Neuronal stem cell (in vitro differentiated cells): ENCODE measurements around the gene MBOAT7.

Source experiments
- DNase-seq: peaks from one replicate; pipeline ENCODE4 v3.0.0-alpha.2; 2013; ENCODE audit warnings: low spot score
- H2AFZ ChIP-seq: one replicate; pipeline ENCODE4 v1.6.1; 2013; ENCODE audit warnings: mild to moderate bottlenecking, low read length, inconsistent platforms
- H2AK5ac ChIP-seq: 2 replicates; pipeline ENCODE4 v1.6.1; 2013; ENCODE audit warnings: low read depth, mild to moderate bottlenecking, inconsistent platforms, low read length, moderate library complexity, mixed read lengths
- H2BK120ac ChIP-seq: 2 replicates; pipeline ENCODE4 v1.6.1; 2013; ENCODE audit warnings: low read depth, mild to moderate bottlenecking, inconsistent platforms, low read length, moderate library complexity, mixed read lengths
- H2BK12ac ChIP-seq: one replicate; pipeline ENCODE4 v1.6.1; 2013; ENCODE audit warnings: low read length, inconsistent platforms
- H2BK15ac ChIP-seq: 2 replicates; pipeline ENCODE4 v1.6.1; 2013; ENCODE audit warnings: mild to moderate bottlenecking, low read length, inconsistent platforms, mixed read lengths
- H2BK5ac ChIP-seq: one replicate; pipeline ENCODE4 v1.6.1; 2013; ENCODE audit warnings: inconsistent platforms, mild to moderate bottlenecking, low read length, moderate library complexity
- H3K14ac ChIP-seq: one replicate; pipeline ENCODE4 v1.6.1; 2013; ENCODE audit warnings: low read length, inconsistent platforms
- H3K18ac ChIP-seq: 2 replicates; pipeline ENCODE4 v1.6.1; 2013; ENCODE audit warnings: low read length, inconsistent platforms
- H3K23ac ChIP-seq: 2 replicates; pipeline ENCODE4 v1.6.1; 2013; ENCODE audit warnings: low read depth, mild to moderate bottlenecking, mixed read lengths, low read length, inconsistent platforms; ENCODE audit not compliant: poor library complexity
- H3K27ac ChIP-seq: replicated peaks from 3 replicates; pipeline ENCODE4 v1.5.1; 2013; ENCODE audit warnings: low read length, inconsistent platforms
- H3K27me3 ChIP-seq, 3 experiments: 2 replicates each; pipeline ENCODE4 v1.6.1; 2013; ENCODE audit warnings: low read length in 3 of 3, mild to moderate bottlenecking in 2 of 3, inconsistent platforms in 1 of 3, low read depth in 1 of 3, mixed read lengths in 1 of 3, moderate library complexity in 1 of 3; ENCODE audit not compliant: control insufficient read depth in 3 of 3, insufficient read depth in 3 of 3
- H3K36me3 ChIP-seq, 2 donors: replicated peaks in 1 of 2; 2 replicates each; pipeline ENCODE4 v1.6.1; 2013; ENCODE audit warnings: low read length in 2 of 2; ENCODE audit not compliant: control insufficient read depth in 2 of 2, insufficient read depth in 2 of 2
- H3K4ac ChIP-seq: 2 replicates; pipeline ENCODE4 v1.6.1; 2013; ENCODE audit warnings: inconsistent platforms, mild to moderate bottlenecking, low read length, moderate library complexity
- H3K4me1 ChIP-seq, 2 donors: 1 replicate in 1 of 2; 2 replicates in 1 of 2; pipeline ENCODE4 v1.6.1; 2013; ENCODE audit warnings: low read length in 2 of 2, low read depth in 1 of 2; ENCODE audit not compliant: control insufficient read depth in 2 of 2, insufficient read depth in 1 of 2
- H3K4me2 ChIP-seq: one replicate; pipeline ENCODE4 v1.6.1; 2013; ENCODE audit warnings: mild to moderate bottlenecking, low read length, inconsistent platforms; ENCODE audit not compliant: insufficient read depth, poor library complexity, severe bottlenecking
- H3K4me3 ChIP-seq, 2 donors: 2 replicates each; pipeline ENCODE4 v1.5.1; 2013; ENCODE audit warnings: low read length in 2 of 2, mild to moderate bottlenecking in 2 of 2, inconsistent platforms in 1 of 2, moderate library complexity in 1 of 2
- H3K79me1 ChIP-seq: one replicate; pipeline ENCODE4 v1.6.1; 2013; ENCODE audit warnings: low read depth, mild to moderate bottlenecking, inconsistent platforms, low read length, moderate library complexity
- H3K9ac ChIP-seq: one replicate; pipeline ENCODE4 v1.6.1; 2013; ENCODE audit warnings: mild to moderate bottlenecking, low read depth, low read length, inconsistent platforms; ENCODE audit not compliant: poor library complexity
- H3K9me3 ChIP-seq, 2 donors: replicated peaks in 1 of 2; 2 replicates each; pipeline versions ENCODE3 to v1.6.1; 2013; ENCODE audit warnings: low read length in 2 of 2, mild to moderate bottlenecking in 2 of 2, inconsistent platforms in 1 of 2, low read depth in 1 of 2, mixed read lengths in 1 of 2, moderate library complexity in 1 of 2; ENCODE audit not compliant: control insufficient read depth in 2 of 2, insufficient read depth in 1 of 2
- H4K8ac ChIP-seq: one replicate; pipeline ENCODE4 v1.6.1; 2013; ENCODE audit warnings: low read depth, mild to moderate bottlenecking, inconsistent platforms, low read length, moderate library complexity
- H4K91ac ChIP-seq: one replicate; pipeline ENCODE4 v1.6.1; 2013; ENCODE audit warnings: low read length, low read depth, mild to moderate bottlenecking, inconsistent platforms; ENCODE audit not compliant: poor library complexity
- WGBS, 2 donors: extraction: QIAGEN DNeasy Blood & Tissue Kit; methylation state at CpG; one replicate each; pipeline ENCODE4 v1.1.7; 2013; ENCODE audit warnings: missing lambda C conversion rate in 2 of 2, mixed read lengths in 1 of 2; ENCODE audit not compliant: insufficient read length in 2 of 2, insufficient replicate concordance in 1 of 2; ENCODE audit errors: extremely low coverage in 2 of 2; 5-methylcytosine and 5-hydroxymethylcytosine counted together

Gene MBOAT7

GRCh38 chr19:54147676-54148075 lies 41.7 kb downstream of the MBOAT7 start:
- Histone ChIP-seq H2BK12ac (no peak overlapping the region), H2BK120ac (no peak overlapping the region), H2BK15ac (no peak overlapping the region), H3K36me3 (peaks cover 90 to 98% of the 10 kb centered on the region in 2 donors), H3K23ac (no peak overlapping the region), H2AK5ac (no peak overlapping the region), H4K8ac (no peak overlapping the region), H3K14ac (no peak overlapping the region), H2AFZ (no peak overlapping the region), H3K9ac (no peak overlapping the region), H3K9me3 (no peaks in the 10 kb centered on the region), H3K4me1 (no peaks in the 10 kb centered on the region), H3K79me1 (peaks cover 16% of the 10 kb centered on the region), H3K4me3 (no peak overlapping the region), H3K18ac (no peak overlapping the region), H3K27ac (no peak overlapping the region), H4K91ac (no peak overlapping the region), H3K4ac (no peak overlapping the region), H2BK5ac (peak overlapping the region; percentile 24), H3K4me2 (no peak overlapping the region), H3K27me3 (no peaks in the 10 kb centered on the region)
- DNase-seq: no peak
- no CpG with 5 or more reads among the region's 3 CpGs for WGBS, 2 donors

- no peaks in the 10 kb centered on the region for H3K9me3 ChIP-seq
- H3K4me1 ChIP-seq: peaks cover 0 to 2% of the 10 kb centered on the region in 2 donors
- WGBS, 2 donors: no CpG with 5 or more reads among the region's 28 CpGs
- no peak overlapping the region for H2BK5ac ChIP-seq
- no peak overlapping the region for H2BK15ac ChIP-seq
- no peaks in the 10 kb centered on the region for H3K27me3 ChIP-seq
- H3K23ac ChIP-seq: no peak overlapping the region
- no peak overlapping the region for H4K8ac ChIP-seq
- H4K91ac ChIP-seq: no peak overlapping the region
- DNase-seq: no peak
- H3K4ac ChIP-seq: no peak overlapping the region
- peaks cover 87 to 100% of the 10 kb centered on the region in 2 donors for H3K36me3 ChIP-seq
- no peak overlapping the region for H3K27ac ChIP-seq
- no peak overlapping the region for H3K9ac ChIP-seq
- H2AK5ac ChIP-seq: no peak overlapping the region
- H3K14ac ChIP-seq: no peak overlapping the region
- H3K18ac ChIP-seq: no peak overlapping the region
- H2BK120ac ChIP-seq: no peak overlapping the region
- H3K4me3 ChIP-seq: no peak overlapping the region
- H3K79me1 ChIP-seq: peaks cover 23% of the 10 kb centered on the region
- H3K4me2 ChIP-seq: no peak overlapping the region
- H2AFZ ChIP-seq: no peak overlapping the region
- H2BK12ac ChIP-seq: no peak overlapping the region
Measured at GRCh38 chr19:54145541-54146158, 43.7 kb downstream of the MBOAT7 start.

- Histone ChIP-seq H3K4me2 (no peak overlapping the region), H2AFZ (no peak overlapping the region), H3K27ac (no peak overlapping the region), H3K27me3 (no peaks in the 10 kb centered on the region), H2AK5ac (no peak overlapping the region), H2BK15ac (no peak overlapping the region), H4K91ac (no peak overlapping the region), H3K9me3 (no peaks in the 10 kb centered on the region), H3K36me3 (peaks cover 68 to 86% of the 10 kb centered on the region in 2 donors), H3K23ac (no peak overlapping the region), H3K4me3 (no peak overlapping the region), H3K4ac (no peak overlapping the region), H2BK12ac (no peak overlapping the region), H2BK5ac (no peak overlapping the region), H3K18ac (no peak overlapping the region), H3K79me1 (peaks cover 44% of the 10 kb centered on the region), H3K9ac (no peak overlapping the region), H3K4me1 (peaks cover 10% of the 10 kb centered on the region in 2 donors), H3K14ac (no peak overlapping the region), H4K8ac (no peak overlapping the region), H2BK120ac (no peak overlapping the region)
- DNase-seq: no peak
- WGBS, 2 donors: no CpG with 5 or more reads among the region's 7 CpGs
Measured at GRCh38 chr19:54142166-54142780, 47.1 kb downstream of the MBOAT7 start.

GRCh38 chr19:54141356-54141755 lies 48.0 kb downstream of the MBOAT7 start:
- H4K91ac ChIP-seq: no peak overlapping the region
- H3K4me2 ChIP-seq: no peak overlapping the region
- H3K18ac ChIP-seq: no peak overlapping the region
- no peak overlapping the region for H3K4ac ChIP-seq
- H2AFZ ChIP-seq: no peak overlapping the region
- no peaks in the 10 kb centered on the region for H3K9me3 ChIP-seq
- H3K14ac ChIP-seq: no peak overlapping the region
- no peak overlapping the region for H2AK5ac ChIP-seq
- H3K36me3 ChIP-seq: peaks cover 59 to 76% of the 10 kb centered on the region in 2 donors
- H2BK5ac ChIP-seq: no peak overlapping the region
- H3K23ac ChIP-seq: no peak overlapping the region
- no peak overlapping the region for H4K8ac ChIP-seq
- H2BK12ac ChIP-seq: no peak overlapping the region
- H2BK15ac ChIP-seq: no peak overlapping the region
- no peaks in the 10 kb centered on the region for H3K27me3 ChIP-seq
- no peak overlapping the region for H3K27ac ChIP-seq
- no peak overlapping the region for H2BK120ac ChIP-seq
- peaks cover 42% of the 10 kb centered on the region for H3K79me1 ChIP-seq
- peaks cover 10% of the 10 kb centered on the region in 2 donors for H3K4me1 ChIP-seq
- DNase-seq: no peak
- whole genome bisulfite sequencing, 2 donors: no CpG with 5 or more reads among the region's 3 CpGs
- no peak overlapping the region for H3K9ac ChIP-seq
- no peak overlapping the region for H3K4me3 ChIP-seq
